ENCODE results near the gene GJD3. TPM values are rescaled to one million over a fixed set of nuclear protein-coding genes. Genes with fewer than 3 reads are reported as not detected.

GJD3 gene
- total and polyA plus RNA-seq, 9 of the 15 experiments (the other 6 are each of a cell fraction or from before 2014, with no cell fraction given): 0.17 to 0.38 TPM; not detected in 7

DNA sequence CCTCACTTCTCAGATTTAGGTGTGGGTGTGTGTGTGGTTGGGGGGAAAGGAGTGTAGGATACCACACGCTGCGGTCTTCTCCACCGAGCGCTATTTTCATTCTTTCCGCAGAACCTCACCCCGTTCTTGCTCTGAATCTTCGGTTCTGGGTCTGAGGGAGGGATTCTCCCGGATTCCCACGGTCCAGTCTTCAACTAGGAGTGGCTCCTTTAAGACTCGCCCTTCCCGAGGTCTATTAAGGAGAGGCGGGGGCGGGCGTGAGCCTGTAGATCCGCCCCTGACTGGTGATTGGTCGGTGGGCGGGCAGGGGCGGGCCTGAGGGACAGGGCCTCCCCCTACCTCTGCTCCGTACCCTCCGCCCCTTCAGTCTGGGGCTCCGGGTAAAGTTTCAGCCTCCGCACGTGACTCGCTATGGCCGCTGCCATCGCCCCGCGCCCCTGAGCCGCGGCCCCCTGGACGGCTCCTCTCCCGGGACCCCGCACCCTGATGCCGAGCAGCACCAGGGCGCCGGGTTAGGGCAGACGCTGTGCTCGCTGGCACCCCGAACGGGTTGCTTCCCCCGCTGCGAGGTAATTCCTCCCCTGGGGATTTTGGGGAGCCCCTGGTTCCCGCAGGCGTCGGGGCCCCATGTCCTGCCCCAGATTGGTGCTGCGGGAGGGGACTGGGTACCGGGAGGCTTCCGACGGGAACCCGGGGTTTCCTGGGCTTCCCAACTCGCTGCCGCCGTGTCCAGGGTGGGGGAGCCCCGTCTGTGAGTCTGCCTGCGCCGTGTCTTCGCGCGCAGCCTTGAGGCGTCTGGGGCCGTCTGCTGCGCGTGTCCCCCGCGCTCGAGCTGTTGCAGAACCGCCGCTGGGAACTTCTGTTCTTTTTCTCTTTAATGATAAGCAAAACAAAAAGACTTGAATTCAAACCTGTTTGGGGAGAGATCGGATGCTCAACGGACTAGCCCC lies 46.4 kb downstream of the GJD3 start (continued):
- TF ChIP-seq, protein P1, sequence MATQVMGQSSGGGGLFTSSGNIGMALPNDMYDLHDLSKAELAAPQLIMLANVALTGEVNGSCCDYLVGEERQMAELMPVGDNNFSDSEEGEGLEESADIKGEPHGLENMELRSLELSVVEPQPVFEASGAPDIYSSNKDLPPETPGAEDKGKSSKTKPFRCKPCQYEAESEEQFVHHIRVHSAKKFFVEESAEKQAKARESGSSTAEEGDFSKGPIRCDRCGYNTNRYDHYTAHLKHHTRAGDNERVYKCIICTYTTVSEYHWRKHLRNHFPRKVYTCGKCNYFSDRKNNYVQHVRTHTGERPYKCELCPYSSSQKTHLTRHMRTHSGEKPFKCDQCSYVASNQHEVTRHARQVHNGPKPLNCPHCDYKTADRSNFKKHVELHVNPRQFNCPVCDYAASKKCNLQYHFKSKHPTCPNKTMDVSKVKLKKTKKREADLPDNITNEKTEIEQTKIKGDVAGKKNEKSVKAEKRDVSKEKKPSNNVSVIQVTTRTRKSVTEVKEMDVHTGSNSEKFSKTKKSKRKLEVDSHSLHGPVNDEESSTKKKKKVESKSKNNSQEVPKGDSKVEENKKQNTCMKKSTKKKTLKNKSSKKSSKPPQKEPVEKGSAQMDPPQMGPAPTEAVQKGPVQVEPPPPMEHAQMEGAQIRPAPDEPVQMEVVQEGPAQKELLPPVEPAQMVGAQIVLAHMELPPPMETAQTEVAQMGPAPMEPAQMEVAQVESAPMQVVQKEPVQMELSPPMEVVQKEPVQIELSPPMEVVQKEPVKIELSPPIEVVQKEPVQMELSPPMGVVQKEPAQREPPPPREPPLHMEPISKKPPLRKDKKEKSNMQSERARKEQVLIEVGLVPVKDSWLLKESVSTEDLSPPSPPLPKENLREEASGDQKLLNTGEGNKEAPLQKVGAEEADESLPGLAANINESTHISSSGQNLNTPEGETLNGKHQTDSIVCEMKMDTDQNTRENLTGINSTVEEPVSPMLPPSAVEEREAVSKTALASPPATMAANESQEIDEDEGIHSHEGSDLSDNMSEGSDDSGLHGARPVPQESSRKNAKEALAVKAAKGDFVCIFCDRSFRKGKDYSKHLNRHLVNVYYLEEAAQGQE (IDR thresholded peaks at IDR 0.05; ENCODE audit: borderline replicate concordance): peak; percentile 34
- TF ChIP-seq, protein P1 (CRISPR knock-in tag; IDR thresholded peaks at IDR 0.05; ENCODE audit: low read depth): peak; percentile 58; the same call in 1 of the 2 replicates
- TF ChIP-seq, protein P2, sequence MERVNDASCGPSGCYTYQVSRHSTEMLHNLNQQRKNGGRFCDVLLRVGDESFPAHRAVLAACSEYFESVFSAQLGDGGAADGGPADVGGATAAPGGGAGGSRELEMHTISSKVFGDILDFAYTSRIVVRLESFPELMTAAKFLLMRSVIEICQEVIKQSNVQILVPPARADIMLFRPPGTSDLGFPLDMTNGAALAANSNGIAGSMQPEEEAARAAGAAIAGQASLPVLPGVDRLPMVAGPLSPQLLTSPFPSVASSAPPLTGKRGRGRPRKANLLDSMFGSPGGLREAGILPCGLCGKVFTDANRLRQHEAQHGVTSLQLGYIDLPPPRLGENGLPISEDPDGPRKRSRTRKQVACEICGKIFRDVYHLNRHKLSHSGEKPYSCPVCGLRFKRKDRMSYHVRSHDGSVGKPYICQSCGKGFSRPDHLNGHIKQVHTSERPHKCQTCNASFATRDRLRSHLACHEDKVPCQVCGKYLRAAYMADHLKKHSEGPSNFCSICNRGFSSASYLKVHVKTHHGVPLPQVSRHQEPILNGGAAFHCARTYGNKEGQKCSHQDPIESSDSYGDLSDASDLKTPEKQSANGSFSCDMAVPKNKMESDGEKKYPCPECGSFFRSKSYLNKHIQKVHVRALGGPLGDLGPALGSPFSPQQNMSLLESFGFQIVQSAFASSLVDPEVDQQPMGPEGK (CRISPR knock-in tag; IDR thresholded peaks at IDR 0.05; ENCODE audit: borderline replicate concordance): no peak
- TF ChIP-seq U2AF1 (optimal IDR thresholded peaks at IDR 0.05; ENCODE audit: low read depth, low read length) (peak; percentile 57), BRD4 (IDR thresholded peaks at IDR 0.05) (no peak), GABPB1 (CRISPR knock-in tag; IDR thresholded peaks at IDR 0.05) (no peak; the same call in 1 of the 2 replicates), FOS (IDR thresholded peaks at IDR 0.05; ENCODE audit: extremely low read depth, insufficient read length) (peak; percentile 53)
- TF ChIP-seq, protein P3, sequence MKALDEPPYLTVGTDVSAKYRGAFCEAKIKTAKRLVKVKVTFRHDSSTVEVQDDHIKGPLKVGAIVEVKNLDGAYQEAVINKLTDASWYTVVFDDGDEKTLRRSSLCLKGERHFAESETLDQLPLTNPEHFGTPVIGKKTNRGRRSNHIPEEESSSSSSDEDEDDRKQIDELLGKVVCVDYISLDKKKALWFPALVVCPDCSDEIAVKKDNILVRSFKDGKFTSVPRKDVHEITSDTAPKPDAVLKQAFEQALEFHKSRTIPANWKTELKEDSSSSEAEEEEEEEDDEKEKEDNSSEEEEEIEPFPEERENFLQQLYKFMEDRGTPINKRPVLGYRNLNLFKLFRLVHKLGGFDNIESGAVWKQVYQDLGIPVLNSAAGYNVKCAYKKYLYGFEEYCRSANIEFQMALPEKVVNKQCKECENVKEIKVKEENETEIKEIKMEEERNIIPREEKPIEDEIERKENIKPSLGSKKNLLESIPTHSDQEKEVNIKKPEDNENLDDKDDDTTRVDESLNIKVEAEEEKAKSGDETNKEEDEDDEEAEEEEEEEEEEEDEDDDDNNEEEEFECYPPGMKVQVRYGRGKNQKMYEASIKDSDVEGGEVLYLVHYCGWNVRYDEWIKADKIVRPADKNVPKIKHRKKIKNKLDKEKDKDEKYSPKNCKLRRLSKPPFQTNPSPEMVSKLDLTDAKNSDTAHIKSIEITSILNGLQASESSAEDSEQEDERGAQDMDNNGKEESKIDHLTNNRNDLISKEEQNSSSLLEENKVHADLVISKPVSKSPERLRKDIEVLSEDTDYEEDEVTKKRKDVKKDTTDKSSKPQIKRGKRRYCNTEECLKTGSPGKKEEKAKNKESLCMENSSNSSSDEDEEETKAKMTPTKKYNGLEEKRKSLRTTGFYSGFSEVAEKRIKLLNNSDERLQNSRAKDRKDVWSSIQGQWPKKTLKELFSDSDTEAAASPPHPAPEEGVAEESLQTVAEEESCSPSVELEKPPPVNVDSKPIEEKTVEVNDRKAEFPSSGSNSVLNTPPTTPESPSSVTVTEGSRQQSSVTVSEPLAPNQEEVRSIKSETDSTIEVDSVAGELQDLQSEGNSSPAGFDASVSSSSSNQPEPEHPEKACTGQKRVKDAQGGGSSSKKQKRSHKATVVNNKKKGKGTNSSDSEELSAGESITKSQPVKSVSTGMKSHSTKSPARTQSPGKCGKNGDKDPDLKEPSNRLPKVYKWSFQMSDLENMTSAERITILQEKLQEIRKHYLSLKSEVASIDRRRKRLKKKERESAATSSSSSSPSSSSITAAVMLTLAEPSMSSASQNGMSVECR (CRISPR knock-in tag; IDR thresholded peaks at IDR 0.05): peak; percentile 76
- TF ChIP-seq, protein P4, sequence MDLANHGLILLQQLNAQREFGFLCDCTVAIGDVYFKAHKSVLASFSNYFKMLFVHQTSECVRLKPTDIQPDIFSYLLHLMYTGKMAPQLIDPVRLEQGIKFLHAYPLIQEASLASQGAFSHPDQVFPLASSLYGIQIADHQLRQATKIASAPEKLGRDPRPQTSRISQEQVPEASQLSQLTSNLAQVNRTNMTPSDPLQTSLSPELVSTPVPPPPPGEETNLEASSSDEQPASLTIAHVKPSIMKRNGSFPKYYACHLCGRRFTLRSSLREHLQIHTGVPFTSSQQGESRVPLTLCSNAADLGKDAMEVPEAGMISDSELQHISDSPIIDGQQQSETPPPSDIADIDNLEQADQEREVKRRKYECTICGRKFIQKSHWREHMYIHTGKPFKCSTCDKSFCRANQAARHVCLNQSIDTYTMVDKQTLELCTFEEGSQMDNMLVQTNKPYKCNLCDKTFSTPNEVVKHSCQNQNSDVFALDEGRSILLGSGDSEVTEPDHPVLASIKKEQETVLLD (IDR thresholded peaks at IDR 0.05): 0 out of 2 replicates have a peak, but pooled peaks have one; percentile 19

Measured in K562 (cell line).